HuH-7.5 (cell line): ENCODE data around the gene LIN7B.
"Not testable (repeated sequence)": the region's sequence is repeated elsewhere in the genome, so short reads cannot be mapped to it uniquely, and the experiment has no call there.

ENCODE experiments used
- DNase-seq: peaks from one replicate; pipeline ENCODE4 v3.0.0; 2011; ENCODE audit warnings: low spot score

Gene LIN7B

GRCh38 chr19:49119411-49120324 is 5.5 kb downstream of the LIN7B start, which contains the start of gene PPFIA3:
Gene PPFIA3, plus strand, starts transcription at chr19:49119544. Its CDS starts 8,330 bp downstream, at chr19:49127874.
- DNase-seq, result peak; percentile 84

GRCh38 chr19:49120325-49120683 is 6.1 kb downstream of the LIN7B start:
- DNase-seq, result no peak

GRCh38 chr19:49120868-49121267 is 6.7 kb downstream of the LIN7B start:
- no peak for DNase-seq

- DNase-seq, result not testable (repeated sequence)
These were observed 7.7 kb downstream of the LIN7B start for GRCh38 chr19:49121841-49122240.

GRCh38 chr19:49123285-49123684 is 9.1 kb downstream of the LIN7B start:
- not testable (repeated sequence) for DNase-seq

GRCh38 chr19:49125025-49125731 is 11.0 kb downstream of the LIN7B start:
- no peak for DNase-seq

GRCh38 chr19:49126575-49126974 is 12.4 kb downstream of the LIN7B start:
- no peak for DNase-seq

GRCh38 chr19:49127225-49127624 is 13.1 kb downstream of the LIN7B start:
- DNase-seq, result not testable (repeated sequence)

- DNase-seq, result peak; percentile 98
These were observed 13.7 kb downstream of the LIN7B start for GRCh38 chr19:49127674-49128544.

- no peak for DNase-seq
These were observed 14.5 kb downstream of the LIN7B start for GRCh38 chr19:49128545-49129237.

- no peak for DNase-seq
These were observed 15.0 kb downstream of the LIN7B start for GRCh38 chr19:49129238-49129583.

- no peak for DNase-seq
These were observed 16.2 kb downstream of the LIN7B start for GRCh38 chr19:49130325-49130724.

GRCh38 chr19:49132974-49133609 is 18.9 kb downstream of the LIN7B start:
- no peak for DNase-seq

- DNase-seq, result no peak
These were observed 19.7 kb downstream of the LIN7B start for GRCh38 chr19:49133621-49134454.

GRCh38 chr19:49135686-49136085 is 21.5 kb downstream of the LIN7B start:
- no peak for DNase-seq

- DNase-seq, result no peak
These were observed 22.6 kb downstream of the LIN7B start for GRCh38 chr19:49136771-49137171.

GRCh38 chr19:49140951-49141350 is 26.8 kb downstream of the LIN7B start:
- DNase-seq, result no peak

GRCh38 chr19:49141352-49141751 is 27.2 kb downstream of the LIN7B start:
- DNase-seq, result no peak

GRCh38 chr19:49142866-49143335 is 28.7 kb downstream of the LIN7B start:
- DNase-seq, result no peak
